HepG2 (cell line): Measurements from ENCODE around the gene TOLLIP. TPM values are rescaled to one million over a fixed set of nuclear protein-coding genes. Genes with fewer than 3 reads are reported as not detected.

Experiments
- ATAC-seq: fragments of 200-7000 bp; cut with Tn5 transposase; 3 replicates; pipeline ENCODE4 v1.9.1; 2020; ENCODE audit warnings: mild to moderate bottlenecking, moderate library complexity
- BruUV-seq: library from RNA; stranded (reverse); fragments of 400-500 nt; replicated peaks from 2 replicates; lab custom pipeline; 2021; lab: Mats Ljungman, UMichigan
- CTCF ChIA-PET: fragments of 300-600 bp; formaldehyde crosslinking; extraction: SDS; loops from one replicate; lab custom pipeline; 2021; ENCODE audit warnings: low total read pairs, inconsistent platforms, low intra/inter-chr PET ratio; lab: Yijun Ruan, JAX
- POLR2A ChIA-PET: fragments of 350-600 bp; sonication (Branson Sonifier 250); formaldehyde crosslinking; loops from one replicate; lab custom pipeline; 2020; ENCODE audit warnings: antibody characterized with exemption, inconsistent platforms; lab: Yijun Ruan, JAX
- DNase-seq: peaks from one replicate; pipeline ENCODE4 v3.0.0-alpha.2; 2015; ENCODE audit warnings: low spot score
- FAIRE-seq: peaks from 3 replicates; lab custom pipeline; 2011; peaks lifted over from hg19 to GRCh38; lab: Jason Lieb, UNC
- H2AFZ ChIP-seq: one replicate; pipeline ENCODE4 v1.6.1; 2011; ENCODE audit warnings: low read length, inconsistent platforms
- H3K27ac ChIP-seq: fragments of 300-600 bp; 3 replicates; pipeline ENCODE4 v1.8.0; 2011; ENCODE audit warnings: mixed run types, mild to moderate bottlenecking, mixed read lengths, low read length, inconsistent platforms; ENCODE audit not compliant: insufficient read depth; ENCODE audit errors: extremely low read length
- H3K27me3 ChIP-seq, 2 experiments: fragments of 200-600 bp in 1 of 2; 2 replicates in 1 of 2; 3 replicates in 1 of 2; pipeline versions ENCODE4 v1.6.0 to v1.8.0; 2011; ENCODE audit warnings: low read length in 2 of 2, mild to moderate bottlenecking in 2 of 2, moderate library complexity in 2 of 2, inconsistent platforms in 1 of 2; ENCODE audit not compliant: insufficient read depth in 2 of 2, control insufficient read depth in 1 of 2
- H3K36me3 ChIP-seq, 2 experiments: fragments of 200-600 bp in 1 of 2; replicated peaks in 1 of 2; 2 replicates in 1 of 2; 3 replicates in 1 of 2; pipeline versions ENCODE4 v1.5.1 to v1.8.0; 2011; ENCODE audit warnings: low read length in 2 of 2, inconsistent platforms in 1 of 2; ENCODE audit not compliant: insufficient read depth in 2 of 2, control insufficient read depth in 1 of 2
- H3K4me1 ChIP-seq: 2 replicates; pipeline ENCODE4 v1.5.1; 2012; ENCODE audit warnings: low read length, inconsistent platforms; ENCODE audit not compliant: insufficient read depth
- H3K4me2 ChIP-seq: 2 replicates; pipeline ENCODE4 v1.6.0; 2011; ENCODE audit warnings: low read depth, low read length, inconsistent platforms
- H3K4me3 ChIP-seq, 3 experiments: fragments of 200-600 bp in 1 of 3; sonication (generic), shearing (Covaris generic) in 1 of 3; replicated peaks in 1 of 3; 2 replicates each; pipeline ENCODE4 v1.5.1; 2011 to 2016; ENCODE audit warnings: low read length in 3 of 3, inconsistent platforms in 2 of 3, low read depth in 2 of 3, mild to moderate bottlenecking in 2 of 3, control low read depth in 1 of 3, mixed read lengths in 1 of 3; ENCODE audit not compliant: insufficient read depth in 1 of 3
- H3K79me2 ChIP-seq: one replicate; pipeline ENCODE4 v1.6.1; 2011; ENCODE audit warnings: low read length, inconsistent platforms; ENCODE audit not compliant: insufficient read depth
- H3K9ac ChIP-seq: 2 replicates; pipeline ENCODE4 v1.6.0; 2011; ENCODE audit warnings: mild to moderate bottlenecking, low read depth, low read length, inconsistent platforms; ENCODE audit not compliant: insufficient read depth
- H3K9me3 ChIP-seq: 2 replicates; pipeline ENCODE4 v1.5.1; 2012; ENCODE audit warnings: mild to moderate bottlenecking, low read length
- H4K20me1 ChIP-seq: 2 replicates; pipeline ENCODE4 v1.6.0; 2011; ENCODE audit warnings: inconsistent platforms, mild to moderate bottlenecking, low read length, moderate library complexity; ENCODE audit not compliant: insufficient read depth
- ARHGAP35 ChIP-seq: sonication (generic); formaldehyde crosslinking; IDR thresholded peaks from 2 replicates; pipeline ENCODE4 v1.9.0; 2022; ENCODE audit warnings: mild to moderate bottlenecking, inconsistent platforms, moderate library complexity, missing genetic modification reagents, borderline replicate concordance
- BCL3 ChIP-seq: sonication (generic); formaldehyde crosslinking; IDR thresholded peaks from 2 replicates; pipeline ENCODE4 v1.5.1; 2020; ENCODE audit warnings: mild to moderate bottlenecking, missing genetic modification reagents, moderate library complexity
- HOXA7 ChIP-seq: sonication (generic); formaldehyde crosslinking; IDR thresholded peaks from 2 replicates; pipeline ENCODE4 v1.8.1; 2022; ENCODE audit warnings: mild to moderate bottlenecking, missing genetic modification reagents, moderate library complexity
- HOXD1 ChIP-seq: sonication (generic); formaldehyde crosslinking; IDR thresholded peaks from 2 replicates; pipeline ENCODE4 v1.5.0; 2020; ENCODE audit warnings: missing genetic modification reagents
- MNT ChIP-seq: fragments of 450-650 bp; IDR thresholded peaks from 2 replicates; pipeline ENCODE4 v1.6.1; 2016
- MTF2 ChIP-seq: sonication (generic); formaldehyde crosslinking; IDR thresholded peaks from 2 replicates; pipeline ENCODE4 v1.5.0; 2020; ENCODE audit warnings: missing genetic modification reagents, borderline replicate concordance
- PHF5A ChIP-seq: IDR thresholded peaks from one replicate; pipeline ENCODE4 v1.6.1; 2018; ENCODE audit warnings: low read depth, missing genetic modification reagents; ENCODE audit not compliant: unreplicated experiment
- SPEN ChIP-seq: sonication (generic); formaldehyde crosslinking; IDR thresholded peaks from 2 replicates; pipeline ENCODE4 v1.5.1; 2020; ENCODE audit warnings: low read depth, mild to moderate bottlenecking, missing genetic modification reagents
- TBP ChIP-seq: sonication (generic); formaldehyde crosslinking; IDR thresholded peaks from 2 replicates; pipeline ENCODE4 v1.5.0; 2020; ENCODE audit warnings: missing genetic modification reagents
- TCF12 ChIP-seq, 2 experiments: fragments of 450-650 bp in 1 of 2; sonication (generic) in 1 of 2; formaldehyde crosslinking in 1 of 2; IDR thresholded peaks; 2 replicates each; pipeline versions ENCODE4 v1.6.1 to v1.8.0; 2017 to 2022; ENCODE audit warnings: antibody characterized with exemption in 1 of 2, mild to moderate bottlenecking in 1 of 2, missing genetic modification reagents in 1 of 2, moderate library complexity in 1 of 2
- ZBTB21 ChIP-seq: sonication (generic); formaldehyde crosslinking; IDR thresholded peaks from 2 replicates; pipeline ENCODE4 v1.4.0; 2020; ENCODE audit warnings: missing genetic modification reagents
- ZNF350 ChIP-seq: sonication (generic); formaldehyde crosslinking; IDR thresholded peaks from 2 replicates; pipeline ENCODE4 v1.4.0; 2020; ENCODE audit warnings: mild to moderate bottlenecking, low read depth, missing genetic modification reagents, borderline replicate concordance
- ZNF720 ChIP-seq: sonication (generic); formaldehyde crosslinking; IDR thresholded peaks from 2 replicates; pipeline ENCODE4 v1.4.0; 2020; ENCODE audit warnings: missing genetic modification reagents
- ZSCAN5A ChIP-seq: sonication (generic); formaldehyde crosslinking; IDR thresholded peaks from 2 replicates; pipeline ENCODE4 v1.8.0; 2022; ENCODE audit warnings: mild to moderate bottlenecking, missing genetic modification reagents, borderline replicate concordance
- WGBS: methylation state at CpG from one replicate; pipeline ENCODE4 v1.1.6; 2017; ENCODE audit warnings: low lambda C conversion rate; 5-methylcytosine and 5-hydroxymethylcytosine counted together
- in situ Hi-C: cut with HindIII; loops from 2 replicates; pipeline ENCODE4 v1.10.0; 2017; ENCODE audit warnings: low pct_unique_long_range_greater_than_20kb; ENCODE audit not compliant: extremely low pct_ligation_motif_present
- intact Hi-C: fragments of 100-400 bp; cut with micrococcal nuclease; formaldehyde crosslinking; loops from one replicate; pipeline ENCODE4 v1.10.0; 2022; ENCODE audit not compliant: unreplicated experiment
- polyA plus RNA-seq, 8 experiments: library from polyadenylated mRNA; depleted of rRNA in 3 of 8; stranded (reverse) in 7 of 8; unstranded in 1 of 8; fragments of >200 nt; fragmentation: Illumina TruSeq in 4 of 8; extraction: Trizol in 4 of 8; gene quantifications; 2 replicates each; pipeline versions ENCODE4 v1.2.1 to v1.2.3, GENCODE V29; 2011 to 2016; ENCODE audit warnings: low read depth in 4 of 8, missing spikeins in 1 of 8, mixed read lengths in 1 of 8; ENCODE audit not compliant: insufficient read depth in 1 of 8
- total RNA-seq, 5 experiments: library from RNA; depleted of rRNA; stranded (reverse); fragments of >200 nt; fragmentation: Illumina TruSeq; extraction: Trizol; gene quantifications; 2 replicates each; pipeline ENCODE4 v1.2.3, GENCODE V29; 2016; ENCODE audit warnings: low read depth in 1 of 5

TOLLIP gene
- total and polyA plus RNA-seq, 2 of the 13 experiments (the other 11 are each of a cell fraction or from before 2014, with no cell fraction given): 25.9 to 47.5 TPM

- ChIA-PET POLR2A (no interaction called here), CTCF (no interaction called here)
- Histone ChIP-seq H3K79me2 (no peaks in the 10 kb centered on the region), H3K9me3 (no peaks in the 10 kb centered on the region), H3K9ac (no peak overlapping the region), H3K27me3 (peaks cover 5 to 64% of the 10 kb centered on the region in 2 experiments; a peak in 4 of 5 replicates), H3K27ac (no peak overlapping the region), H3K4me2 (no peak overlapping the region), H3K4me1 (peaks cover 7% of the 10 kb centered on the region; the same call in 1 of the 2 replicates), H2AFZ (no peak overlapping the region), H4K20me1 (no peaks in the 10 kb centered on the region), H3K36me3 (no peaks in the 10 kb centered on the region), H3K4me3 (no peak overlapping the region)
- DNase-seq: no peak
- no peak for TF ChIP-seq ZNF350
- no peak for TF ChIP-seq MTF2 (CRISPR knock-in tag)
- TF ChIP-seq ZNF720: no peak
- TF ChIP-seq BCL3 (CRISPR knock-in tag): no peak
- TF ChIP-seq SPEN: no peak
- BruUV-seq: no TSS peak
- no peak for FAIRE-seq
- intact Hi-C loops: no loop called here
- WGBS: 44% methylated on average over 5 of the region's 25 CpGs
- ATAC-seq: no peak
- in situ Hi-C loops: no loop called here
These were observed 39.4 kb upstream of the TOLLIP start for GRCh38 chr11:1348796-1349326.

- CTCF ChIA-PET: no interaction called here
- 24% methylated on average over 7 of the region's 14 CpGs for WGBS
- no peaks in the 10 kb centered on the region for H3K9me3 ChIP-seq
- ATAC-seq: no peak
- H3K79me2 ChIP-seq: no peaks in the 10 kb centered on the region
- H3K9ac ChIP-seq: no peak overlapping the region
- in situ Hi-C loops (no loop called here), intact Hi-C loops (no loop called here)
- no peak overlapping the region for H3K27ac ChIP-seq
- no peaks in the 10 kb centered on the region for H4K20me1 ChIP-seq
- FAIRE-seq: no peak
- no peak overlapping the region for H3K4me3 ChIP-seq
- DNase-seq: no peak
- H3K36me3 ChIP-seq: no peaks in the 10 kb centered on the region
- H3K4me1 ChIP-seq: peaks cover 7% of the 10 kb centered on the region; the same call in 1 of the 2 replicates
- peaks cover 9 to 62% of the 10 kb centered on the region in 2 experiments for H3K27me3 ChIP-seq
- POLR2A ChIA-PET: no interaction called here
- no peak overlapping the region for H3K4me2 ChIP-seq
- BruUV-seq: no TSS peak
- H2AFZ ChIP-seq: no peak overlapping the region
- TF ChIP-seq PHF5A (CRISPR knock-in tag): no peak
- TF ChIP-seq ARHGAP35: no peak
- no peak for TF ChIP-seq MNT
- no peak for TF ChIP-seq TBP (CRISPR knock-in tag)
- no peak for TF ChIP-seq TCF12 (IDR thresholded peaks at IDR 0.05)
- TF ChIP-seq TCF12 (CRISPR knock-in tag; IDR thresholded peaks at IDR 0.05): no peak
- TF ChIP-seq HOXD1 (CRISPR knock-in tag): no peak
- no peak for TF ChIP-seq ZBTB21
- TF ChIP-seq HOXA7 (CRISPR knock-in tag): no peak
- TF ChIP-seq ZSCAN5A (CRISPR knock-in tag): no peak
These were observed 38.8 kb upstream of the TOLLIP start for GRCh38 chr11:1348146-1348795.
